GM12892 (cell line): Measurements from ENCODE around the gene ARVCF.

Experiments
- POLR2A ChIP-seq: IDR thresholded peaks from 2 replicates; pipeline ENCODE4 v1.6.1; 2011; ENCODE audit warnings: low read depth, low read length, control low read depth
- POLR2AphosphoS5 ChIP-seq: IDR thresholded peaks from 2 replicates; pipeline ENCODE4 v1.6.1; 2011; ENCODE audit warnings: low read depth, low read length, control low read depth
- TAF1 ChIP-seq: IDR thresholded peaks from 2 replicates; pipeline ENCODE4 v1.6.1; 2011; ENCODE audit warnings: low read depth, mild to moderate bottlenecking, control low read depth, low read length, borderline replicate concordance

GRCh38 chr22:19962246-19962908 lies 54.2 kb downstream of the ARVCF start:
- no peak for TF ChIP-seq TAF1
- no peak for TF ChIP-seq POLR2AphosphoS5
- TF ChIP-seq POLR2A = no peak
